Thoracic aorta (tissue), 2 donors: Measurements from ENCODE around the gene CLSTN2. TPM values are rescaled to one million over a fixed set of nuclear protein-coding genes. Genes with fewer than 3 reads are reported as not detected.

ENCODE experiments used
- ATAC-seq: fragments of 150-250 bp; one replicate; pipeline ENCODE4 v1.8.0; 2017; ENCODE audit warnings: low read depth; ENCODE audit not compliant: insufficient number of reproducible peaks, low FRiP score
- DNase-seq: peaks from one replicate; pipeline ENCODE4 v3.0.0-alpha.2; 2020; ENCODE audit warnings: low spot score
- H3K27ac ChIP-seq, 2 donors: fragments of 200-600 bp; sonication (generic); 1 replicate in 1 of 2; 2 replicates in 1 of 2; pipeline ENCODE4 v1.5.1; 2016; ENCODE audit warnings: mild to moderate bottlenecking in 2 of 2, moderate library complexity in 2 of 2
- H3K27me3 ChIP-seq: fragments of 200-600 bp; sonication (generic); replicated peaks from 2 replicates; pipeline ENCODE4 v1.6.0; 2016; ENCODE audit warnings: mild to moderate bottlenecking; ENCODE audit not compliant: insufficient read depth
- H3K36me3 ChIP-seq: fragments of 200-600 bp; sonication (generic); one replicate; pipeline ENCODE4 v1.5.1; 2016
- H3K4me1 ChIP-seq, 2 donors: fragments of 200-600 bp; sonication (generic); 1 replicate in 1 of 2; 2 replicates in 1 of 2; pipeline versions ENCODE4 v1.5.1 to v1.6.0; 2016; ENCODE audit warnings: low read depth in 2 of 2, mild to moderate bottlenecking in 1 of 2; ENCODE audit not compliant: control insufficient read depth in 1 of 2
- H3K4me3 ChIP-seq: fragments of 200-600 bp; sonication (generic); 2 replicates; pipeline ENCODE4 v1.5.1; 2016; ENCODE audit warnings: mild to moderate bottlenecking
- H3K9me3 ChIP-seq: fragments of 200-600 bp; sonication (generic); 2 replicates; pipeline ENCODE4 v1.5.1; 2016
- total RNA-seq, 2 donors: library from RNA; depleted of rRNA; stranded (reverse); fragments of >200 nt; gene quantifications; one replicate each; pipeline versions ENCODE4 v1.1.0 to v1.2.3, GENCODE V29; 2016
- TF ChIP-seq, protein P1 (sequence below): fragments of 200-600 bp; sonication (generic); IDR thresholded peaks from one replicate; pipeline ENCODE4 v1.5.1; 2019; ENCODE audit warnings: antibody characterized with exemption

The CLSTN2 gene
- total RNA-seq, 2 donors from 2014 or later: 7.6 to 15.7 TPM

DNA sequence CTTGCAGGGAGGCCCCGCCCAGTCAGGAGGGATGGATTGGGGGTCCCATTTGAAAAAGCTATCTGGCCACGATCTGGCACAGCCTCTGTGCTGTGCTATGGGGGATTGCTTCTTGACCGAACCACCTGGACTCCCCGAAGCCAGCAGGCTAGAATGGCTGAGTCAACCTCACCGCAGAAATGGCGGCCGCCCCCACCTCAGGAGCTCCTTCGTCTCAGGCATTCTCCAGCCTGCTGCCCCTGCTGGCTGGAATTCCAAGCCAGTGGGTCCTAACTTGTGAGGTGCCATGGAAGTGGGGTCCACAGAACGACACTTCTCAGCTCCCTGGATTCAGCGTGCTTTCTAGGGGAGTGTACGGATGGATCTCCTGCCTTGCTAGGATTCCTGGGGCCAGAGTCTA, 562.3 kb downstream of the CLSTN2 start:
- no peak for DNase-seq
- Histone ChIP-seq H3K9me3 (no peaks in the 10 kb centered on the region), H3K4me3 (no peak overlapping the region), H3K27ac (no peak overlapping the region), H3K4me1 (no peaks in the 10 kb centered on the region), H3K36me3 (no peaks in the 10 kb centered on the region), H3K27me3 (no peaks in the 10 kb centered on the region)
- no peak for ATAC-seq
- TF ChIP-seq, protein P1, sequence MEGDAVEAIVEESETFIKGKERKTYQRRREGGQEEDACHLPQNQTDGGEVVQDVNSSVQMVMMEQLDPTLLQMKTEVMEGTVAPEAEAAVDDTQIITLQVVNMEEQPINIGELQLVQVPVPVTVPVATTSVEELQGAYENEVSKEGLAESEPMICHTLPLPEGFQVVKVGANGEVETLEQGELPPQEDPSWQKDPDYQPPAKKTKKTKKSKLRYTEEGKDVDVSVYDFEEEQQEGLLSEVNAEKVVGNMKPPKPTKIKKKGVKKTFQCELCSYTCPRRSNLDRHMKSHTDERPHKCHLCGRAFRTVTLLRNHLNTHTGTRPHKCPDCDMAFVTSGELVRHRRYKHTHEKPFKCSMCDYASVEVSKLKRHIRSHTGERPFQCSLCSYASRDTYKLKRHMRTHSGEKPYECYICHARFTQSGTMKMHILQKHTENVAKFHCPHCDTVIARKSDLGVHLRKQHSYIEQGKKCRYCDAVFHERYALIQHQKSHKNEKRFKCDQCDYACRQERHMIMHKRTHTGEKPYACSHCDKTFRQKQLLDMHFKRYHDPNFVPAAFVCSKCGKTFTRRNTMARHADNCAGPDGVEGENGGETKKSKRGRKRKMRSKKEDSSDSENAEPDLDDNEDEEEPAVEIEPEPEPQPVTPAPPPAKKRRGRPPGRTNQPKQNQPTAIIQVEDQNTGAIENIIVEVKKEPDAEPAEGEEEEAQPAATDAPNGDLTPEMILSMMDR: no peak

DNA sequence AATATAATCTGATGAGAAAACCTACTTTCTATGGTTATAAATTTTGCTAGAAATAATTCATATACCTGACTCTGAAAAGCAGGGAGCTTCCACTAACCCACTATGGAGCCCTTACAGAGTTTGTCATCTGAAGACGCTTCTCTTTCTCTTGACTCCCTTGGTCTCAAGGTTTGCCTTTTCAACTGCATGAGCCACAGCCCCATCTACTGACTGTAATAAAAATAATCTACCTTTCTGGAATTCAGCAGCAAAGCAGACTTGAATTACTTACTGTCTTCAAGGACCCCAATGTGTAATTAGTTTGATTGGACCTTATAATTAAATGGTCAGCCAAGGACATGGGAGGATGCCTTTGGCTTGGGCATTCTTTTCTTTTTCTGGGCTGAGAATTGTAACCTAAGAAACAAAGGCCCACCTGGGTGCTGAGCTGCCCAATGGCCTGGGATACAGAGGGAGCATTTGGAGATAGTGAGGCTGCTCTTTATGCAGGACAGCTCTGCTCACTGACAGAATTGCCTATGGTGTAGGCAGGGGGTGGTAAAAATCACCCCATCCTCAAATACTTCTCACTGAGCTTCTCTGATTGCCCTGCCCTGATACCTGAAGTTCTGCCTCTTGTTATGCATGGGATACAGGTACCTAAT, 564.3 kb downstream of the CLSTN2 start:
- Histone ChIP-seq H3K27me3 (no peaks in the 10 kb centered on the region), H3K36me3 (no peaks in the 10 kb centered on the region), H3K4me3 (no peak overlapping the region), H3K27ac (no peak overlapping the region), H3K4me1 (no peaks in the 10 kb centered on the region), H3K9me3 (no peaks in the 10 kb centered on the region)
- TF ChIP-seq, protein P1: no peak
- no peak for ATAC-seq
- no peak for DNase-seq

DNA sequence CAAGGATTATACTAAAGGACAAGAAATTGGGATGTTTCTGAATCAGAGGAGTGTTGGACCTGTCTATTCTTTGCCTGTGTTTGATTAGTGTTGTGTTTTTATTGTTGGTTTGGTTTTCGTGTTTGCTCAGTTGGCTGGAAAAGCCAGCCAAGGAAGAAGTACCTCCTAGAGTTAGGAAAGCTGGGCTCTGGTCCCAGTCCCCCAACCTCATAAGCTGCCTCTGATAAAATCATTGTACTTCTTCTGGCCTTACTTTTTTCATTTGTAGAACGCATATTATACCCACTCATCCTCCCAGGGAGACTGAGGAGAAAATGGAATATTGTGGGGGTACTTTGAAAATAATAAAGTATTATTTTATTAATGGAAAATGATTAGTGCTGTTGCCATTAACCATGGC, 565.5 kb downstream of the CLSTN2 start:
- no peak for ATAC-seq

DNA sequence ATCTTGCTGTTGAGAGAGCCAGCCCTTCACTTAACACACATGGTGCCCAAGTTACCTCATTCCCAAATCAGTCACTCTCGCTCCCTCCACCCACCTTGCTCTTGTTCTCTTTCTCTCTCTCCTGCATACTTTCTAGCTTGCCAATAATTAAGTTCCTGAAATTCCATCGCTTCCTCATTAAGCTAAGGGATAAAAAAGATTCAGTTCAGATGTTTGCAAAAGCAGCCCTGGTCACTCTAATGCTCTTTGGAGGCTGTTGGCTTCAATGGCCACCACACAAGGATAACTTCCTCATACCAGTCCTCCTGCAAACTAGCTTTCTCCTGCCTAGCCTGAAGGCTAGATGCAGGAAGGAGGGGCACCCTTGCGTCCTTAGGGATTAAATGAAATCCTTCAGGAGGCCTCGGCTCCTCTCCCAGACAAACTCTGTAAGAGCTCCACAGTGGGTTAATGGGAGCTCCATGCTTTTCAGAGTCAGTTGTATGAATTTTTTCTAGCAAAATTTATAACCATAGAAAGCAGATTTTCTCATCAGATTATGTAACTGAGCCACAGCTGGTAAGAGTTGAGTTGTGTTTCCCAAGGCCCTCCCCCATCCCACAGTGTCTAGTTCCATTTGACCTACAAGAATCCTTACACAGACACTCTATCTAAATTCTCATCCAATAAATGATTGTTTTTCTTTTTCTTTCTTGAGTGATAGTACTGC, 566.2 kb downstream of the CLSTN2 start:
- Histone ChIP-seq H3K27ac (no peak overlapping the region), H3K4me1 (no peaks in the 10 kb centered on the region), H3K27me3 (no peaks in the 10 kb centered on the region), H3K4me3 (no peak overlapping the region), H3K9me3 (no peaks in the 10 kb centered on the region), H3K36me3 (no peaks in the 10 kb centered on the region)
- TF ChIP-seq, protein P1: no peak
- no peak for ATAC-seq
- no peak for DNase-seq

More for the DNA sequence above, 565.5 kb downstream of the CLSTN2 start:
- DNase-seq: no peak
- no peaks in the 10 kb centered on the region for H3K9me3 ChIP-seq
- no peak overlapping the region for H3K27ac ChIP-seq
- no peaks in the 10 kb centered on the region for H3K4me1 ChIP-seq
- TF ChIP-seq, protein P1: no peak
- no peaks in the 10 kb centered on the region for H3K27me3 ChIP-seq
- no peaks in the 10 kb centered on the region for H3K36me3 ChIP-seq
- H3K4me3 ChIP-seq: no peak overlapping the region

DNA sequence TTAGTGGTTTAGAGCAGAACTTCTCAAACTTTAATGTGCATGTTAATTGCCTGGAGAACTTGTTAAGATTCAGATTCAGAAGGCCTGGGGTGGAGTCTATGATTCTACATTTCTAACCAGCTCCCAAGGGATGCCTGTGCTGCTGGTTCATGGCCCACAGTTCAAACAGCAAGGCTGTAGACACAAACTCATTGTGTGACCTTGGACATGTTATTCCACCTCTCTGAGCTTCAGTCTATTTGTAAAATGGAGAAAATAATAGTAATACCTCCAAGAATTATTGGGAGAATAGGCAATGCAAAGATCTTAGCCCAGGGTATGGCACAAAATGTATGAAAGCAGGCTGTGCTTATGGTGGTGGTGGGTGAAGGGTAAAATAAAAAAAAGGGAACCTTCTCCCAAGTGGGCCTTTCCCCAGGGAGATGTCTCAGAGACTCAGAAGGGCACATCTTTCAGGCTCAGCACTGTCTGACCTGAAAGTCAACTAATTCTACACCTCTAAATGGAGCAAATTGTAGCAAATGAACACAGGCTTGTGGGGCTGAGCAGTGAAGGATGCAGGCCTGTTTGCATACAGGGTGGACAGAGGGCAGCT, 566.9 kb downstream of the CLSTN2 start:
- H3K9me3 ChIP-seq: no peaks in the 10 kb centered on the region
- no peaks in the 10 kb centered on the region for H3K36me3 ChIP-seq
- no peaks in the 10 kb centered on the region for H3K27me3 ChIP-seq
- no peak overlapping the region for H3K4me3 ChIP-seq
- no peak for ATAC-seq
- no peak overlapping the region for H3K27ac ChIP-seq
- TF ChIP-seq, protein P1: no peak
- H3K4me1 ChIP-seq: no peaks in the 10 kb centered on the region
- no peak for DNase-seq
